Spleen (tissue), 7 donors: ENCODE measurements around the gene LHFPL3.

Experiments
- POLR2A ChIP-seq, 3 donors: fragments of 450-650 bp; IDR thresholded peaks; one replicate each; pipeline ENCODE4 v1.5.1; 2017; ENCODE audit warnings: antibody characterized with exemption in 3 of 3, mild to moderate bottlenecking in 1 of 3
- TF ChIP-seq, protein P1 (sequence below), 11 experiments: fragments of 200-600 bp in 7 of 11; fragments of 450-650 bp in 4 of 11; sonication (generic) in 4 of 11; IDR thresholded peaks in 8 of 11; conservative IDR thresholded peaks in 3 of 11; 1 replicate in 7 of 11; 2 replicates in 4 of 11; pipeline versions ENCODE4 v1.4.0 to v1.8.0; 2016 to 2021; ENCODE audit warnings: antibody characterized with exemption in 11 of 11, inconsistent platforms in 4 of 11, mild to moderate bottlenecking in 1 of 11
- donor health status: DM: no; HTN: no; CAD: no; lungs with moderate emphysema.
- donor health status: DM: no; HTN: no; CAD: no.
- donor health status: DM: no; HTN: no; CAD: no.

DNA sequence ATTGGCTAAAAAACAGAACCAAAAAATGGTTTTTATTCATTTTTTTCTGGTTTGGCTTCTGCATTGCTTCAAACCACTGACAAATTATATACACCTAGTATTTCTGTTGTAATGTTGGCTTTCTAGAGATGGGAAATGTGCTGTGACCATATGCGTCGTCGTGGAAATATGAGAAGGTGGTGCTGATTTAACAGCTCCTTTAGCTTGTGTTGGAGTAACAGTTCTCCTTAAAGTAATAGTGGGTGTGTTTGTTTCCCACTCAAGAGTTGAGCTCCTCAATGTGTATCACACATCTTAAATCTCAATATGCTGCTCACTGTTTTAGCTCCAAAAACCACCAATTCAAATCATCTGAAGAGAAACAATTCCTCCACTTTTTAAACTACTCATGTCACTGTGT lies 196.4 kb downstream of the LHFPL3 start:
- TF ChIP-seq, protein P1, sequence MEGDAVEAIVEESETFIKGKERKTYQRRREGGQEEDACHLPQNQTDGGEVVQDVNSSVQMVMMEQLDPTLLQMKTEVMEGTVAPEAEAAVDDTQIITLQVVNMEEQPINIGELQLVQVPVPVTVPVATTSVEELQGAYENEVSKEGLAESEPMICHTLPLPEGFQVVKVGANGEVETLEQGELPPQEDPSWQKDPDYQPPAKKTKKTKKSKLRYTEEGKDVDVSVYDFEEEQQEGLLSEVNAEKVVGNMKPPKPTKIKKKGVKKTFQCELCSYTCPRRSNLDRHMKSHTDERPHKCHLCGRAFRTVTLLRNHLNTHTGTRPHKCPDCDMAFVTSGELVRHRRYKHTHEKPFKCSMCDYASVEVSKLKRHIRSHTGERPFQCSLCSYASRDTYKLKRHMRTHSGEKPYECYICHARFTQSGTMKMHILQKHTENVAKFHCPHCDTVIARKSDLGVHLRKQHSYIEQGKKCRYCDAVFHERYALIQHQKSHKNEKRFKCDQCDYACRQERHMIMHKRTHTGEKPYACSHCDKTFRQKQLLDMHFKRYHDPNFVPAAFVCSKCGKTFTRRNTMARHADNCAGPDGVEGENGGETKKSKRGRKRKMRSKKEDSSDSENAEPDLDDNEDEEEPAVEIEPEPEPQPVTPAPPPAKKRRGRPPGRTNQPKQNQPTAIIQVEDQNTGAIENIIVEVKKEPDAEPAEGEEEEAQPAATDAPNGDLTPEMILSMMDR (IDR thresholded peaks at IDR 0.05 in 8 of 11, conservative IDR thresholded peaks at IDR 0.05 in 3 of 11) = no peak
- TF ChIP-seq POLR2A (IDR thresholded peaks at IDR 0.05) = no peak
